K562 (cell line): Measurements from ENCODE around the gene CHD2. TPM values are rescaled to one million over a fixed set of nuclear protein-coding genes. Genes with fewer than 3 reads are reported as not detected.

Source experiments
- ATAC-seq: fragments of 200-7000 bp; cut with Tn5 transposase; 3 replicates; pipeline ENCODE4 v1.9.1; 2020; ENCODE audit warnings: moderate library complexity
- BruUV-seq: library from RNA; stranded (reverse); fragments of 400-500 nt; replicated peaks from 2 replicates; lab custom pipeline; 2021; lab: Mats Ljungman, UMichigan
- CTCF ChIA-PET: fragments of 300-600 bp; formaldehyde crosslinking; extraction: SDS; loops from one replicate; lab custom pipeline; 2021; ENCODE audit warnings: low intra/inter-chr PET ratio; lab: Yijun Ruan, JAX
- POLR2A ChIA-PET: fragments of 300-600, 350-650 bp; sonication (Branson Sonifier 250); formaldehyde crosslinking; extraction: SDS; loops from one replicate; lab custom pipeline; 2021; ENCODE audit warnings: antibody characterized with exemption, inconsistent platforms; lab: Yijun Ruan, JAX
- DNase-seq, 4 experiments: peaks; one replicate each; pipeline versions ENCODE4 v3.0.0 to v3.0.0-alpha.2; 2011 to 2018; ENCODE audit warnings: low spot score in 3 of 4, mixed read lengths in 3 of 4; ENCODE audit errors: extremely low read depth in 1 of 4
- FAIRE-seq: peaks from 2 replicates; lab custom pipeline; 2011; peaks lifted over from hg19 to GRCh38; lab: Jason Lieb, UNC
- H2AFZ ChIP-seq: 2 replicates; pipeline ENCODE4 v1.6.0; 2011; ENCODE audit warnings: low read depth, low read length, control low read depth, inconsistent platforms
- H3K27ac ChIP-seq: fragments of 200-600 bp; 3 replicates; pipeline ENCODE4 v1.8.0; 2011; ENCODE audit warnings: low read depth, mild to moderate bottlenecking, control low read depth, inconsistent platforms, low read length, moderate library complexity, mixed read lengths; ENCODE audit errors: extremely low read depth
- H3K27me3 ChIP-seq, 2 experiments: fragments of 300-600 bp in 1 of 2; 2 replicates in 1 of 2; 3 replicates in 1 of 2; pipeline versions ENCODE4 v1.6.0 to v1.8.0; 2011; ENCODE audit warnings: inconsistent platforms in 2 of 2, low read length in 2 of 2, mild to moderate bottlenecking in 1 of 2, mixed read lengths in 1 of 2, moderate library complexity in 1 of 2; ENCODE audit not compliant: control insufficient read depth in 2 of 2, insufficient read depth in 2 of 2
- H3K36me3 ChIP-seq: fragments of 300-600 bp; 3 replicates; pipeline ENCODE4 v1.8.0; 2011; ENCODE audit warnings: mild to moderate bottlenecking, low read length, inconsistent platforms; ENCODE audit not compliant: control insufficient read depth, insufficient read depth
- H3K4me1 ChIP-seq, 2 experiments: fragments of 200-600 bp in 1 of 2; replicated peaks in 1 of 2; 2 replicates in 1 of 2; 3 replicates in 1 of 2; pipeline versions ENCODE4 v1.5.1 to v1.8.0; 2011; ENCODE audit warnings: inconsistent platforms in 2 of 2, low read length in 2 of 2, mild to moderate bottlenecking in 1 of 2, mixed read lengths in 1 of 2, moderate library complexity in 1 of 2; ENCODE audit not compliant: control insufficient read depth in 2 of 2, insufficient read depth in 2 of 2
- H3K4me2 ChIP-seq: 2 replicates; pipeline ENCODE4 v1.6.1; 2011; ENCODE audit warnings: low read length, control low read depth, inconsistent platforms, mixed read lengths; ENCODE audit not compliant: insufficient read depth
- H3K4me3 ChIP-seq: fragments of 200-600 bp; sonication (generic), shearing (Covaris generic); 2 replicates; pipeline ENCODE4 v1.5.1; 2016; ENCODE audit warnings: control low read depth, inconsistent platforms
- H3K79me2 ChIP-seq: fragments of 200-600 bp; 3 replicates; pipeline ENCODE4 v1.8.0; 2011; ENCODE audit warnings: low read length, inconsistent platforms; ENCODE audit not compliant: control insufficient read depth, insufficient read depth
- H3K9ac ChIP-seq, 2 experiments: 2 replicates each; pipeline versions ENCODE4 v1.6.0 to v1.6.1; 2011; ENCODE audit warnings: low read depth in 2 of 2, low read length in 2 of 2, control low read depth in 1 of 2, inconsistent platforms in 1 of 2, mild to moderate bottlenecking in 1 of 2, mixed read lengths in 1 of 2; ENCODE audit not compliant: insufficient read depth in 1 of 2
- H3K9me1 ChIP-seq: one replicate; pipeline ENCODE4 v1.6.0; 2011; ENCODE audit warnings: inconsistent platforms, mild to moderate bottlenecking, low read length, moderate library complexity; ENCODE audit not compliant: control insufficient read depth, insufficient read depth
- H3K9me3 ChIP-seq: replicated peaks from 2 replicates; pipeline ENCODE4 v1.5.1; 2011; ENCODE audit warnings: low read depth, low read length, inconsistent platforms; ENCODE audit not compliant: control insufficient read depth, insufficient read depth
- H4K20me1 ChIP-seq: replicated peaks from 2 replicates; pipeline ENCODE4 v1.6.1; 2011; ENCODE audit warnings: low read length, inconsistent platforms, mixed read lengths; ENCODE audit not compliant: control insufficient read depth, insufficient read depth
- CHD4 ChIP-seq: fragments of 200-600 bp; sonication (generic); IDR thresholded peaks from 3 replicates; pipeline ENCODE4 v1.6.1; 2012; ENCODE audit warnings: low read depth, mild to moderate bottlenecking, mixed read lengths, low read length, inconsistent platforms; ENCODE audit not compliant: insufficient read depth, insufficient replicate concordance, poor library complexity, severe bottlenecking
- FOXA3 ChIP-seq, 2 experiments: fragments of 450-650 bp in 1 of 2; sonication (generic) in 1 of 2; formaldehyde crosslinking; IDR thresholded peaks in 1 of 2; conservative IDR thresholded peaks in 1 of 2; 2 replicates each; pipeline versions ENCODE4 v1.4.0 to v1.8.0; 2020 to 2022; ENCODE audit warnings: mild to moderate bottlenecking in 2 of 2, missing genetic modification reagents in 1 of 2
- HSF4 ChIP-seq: fragments of 250-450 bp; sonication (Bioruptor Pico); IDR thresholded peaks from 2 replicates; pipeline ENCODE4 v2.1.2; 2022; ENCODE audit warnings: mild to moderate bottlenecking, moderate library complexity, borderline replicate concordance
- OTX1 ChIP-seq: fragments of 450-650 bp; formaldehyde crosslinking; IDR thresholded peaks from 2 replicates; pipeline ENCODE4 v1.4.0; 2022; ENCODE audit warnings: mild to moderate bottlenecking
- POLR2AphosphoS5 ChIP-seq: IDR thresholded peaks from 2 replicates; pipeline ENCODE4 v1.6.1; 2011; ENCODE audit warnings: mild to moderate bottlenecking, low read depth, low read length, moderate library complexity; ENCODE audit not compliant: control insufficient read depth, insufficient read depth
- POU5F1 ChIP-seq: fragments of 150-350 bp; IDR thresholded peaks from 2 replicates; pipeline ENCODE4 v1.6.1; 2014; ENCODE audit warnings: borderline replicate concordance, low read length, low read depth, mild to moderate bottlenecking; ENCODE audit not compliant: partially characterized antibody
- PRMT5 ChIP-seq: sonication (generic); formaldehyde crosslinking; IDR thresholded peaks from 2 replicates; pipeline ENCODE4 v1.5.0; 2020; ENCODE audit warnings: missing genetic modification reagents
- SAFB2 ChIP-seq: fragments of 200-400 bp; formaldehyde crosslinking; IDR thresholded peaks from 2 replicates; pipeline ENCODE4 v1.6.1; 2018; ENCODE audit warnings: borderline replicate concordance, low read length, low read depth, moderate library complexity; ENCODE audit not compliant: severe bottlenecking
- TFAP4 ChIP-seq: sonication (generic); formaldehyde crosslinking; IDR thresholded peaks from 2 replicates; pipeline ENCODE4 v1.8.0; 2022; ENCODE audit warnings: missing genetic modification reagents, mild to moderate bottlenecking, moderate library complexity, borderline replicate concordance
- WHSC1 ChIP-seq: IDR thresholded peaks from one replicate; pipeline ENCODE4 v1.6.1; 2012; ENCODE audit warnings: low read length, control low read depth, inconsistent platforms
- ZNF316 ChIP-seq: fragments of 450-650 bp; IDR thresholded peaks from 2 replicates; pipeline ENCODE4 v1.6.1; 2016
- ZNF507 ChIP-seq: conservative IDR thresholded peaks from 2 replicates; pipeline ENCODE4 v1.6.1; 2017; ENCODE audit warnings: missing genetic modification characterization, missing compliant biosample characterization
- ZSCAN32 ChIP-seq: fragments of 450-650 bp; formaldehyde crosslinking; IDR thresholded peaks from 2 replicates; pipeline ENCODE4 v1.4.0; 2020; ENCODE audit warnings: mild to moderate bottlenecking, moderate library complexity
- WGBS: fragments of 100-300 bp; shearing (Covaris generic); methylation state at CpG from one replicate; pipeline ENCODE4 v1.1.6; 2016; ENCODE audit warnings: low coverage, mixed read lengths; ENCODE audit not compliant: insufficient coverage; ENCODE audit errors: missing lambda C conversion rate; 5-methylcytosine and 5-hydroxymethylcytosine counted together
- in situ Hi-C: fragments of 300-500 bp; cut with MboI; formaldehyde crosslinking; loops from 4 replicates; pipeline ENCODE4 v1.15.0; 2018; ENCODE audit warnings: inconsistent platforms, mixed read lengths
- intact Hi-C: fragments of 100-400 bp; cut with micrococcal nuclease; formaldehyde crosslinking; loops from 2 replicates; pipeline ENCODE4 v1.14.2; 2022
- polyA plus RNA-seq, 8 experiments: library from polyadenylated mRNA; depleted of rRNA in 4 of 8; stranded (reverse) in 5 of 8; unstranded in 3 of 8; fragments of >200 nt; fragmentation: Nextera tagmentation in 2 of 8; fragmentation: Illumina TruSeq in 1 of 8; extraction: Ambion mirVana in 2 of 8; extraction: Trizol in 1 of 8; gene quantifications; 2 replicates each; pipeline versions ENCODE4 v1.2.1 to v1.2.3, GENCODE V29; 2011 to 2014; ENCODE audit warnings: inconsistent platforms in 1 of 8, missing spikeins in 1 of 8
- total RNA-seq, 7 experiments: library from RNA; depleted of rRNA in 6 of 7; stranded (reverse); fragments of >200 nt in 6 of 7; fragmentation: Illumina TruSeq in 2 of 7; extraction: Trizol in 2 of 7; gene quantifications; 2 replicates each; pipeline versions ENCODE4 v1.2.1 to v1.2.3, GENCODE V29; 2011 to 2021; ENCODE audit warnings: low replicate concordance in 1 of 7
- TF ChIP-seq, protein P1 (sequence below): fragments of 250-450 bp; sonication (Bioruptor Pico); IDR thresholded peaks from 2 replicates; pipeline ENCODE4 v1.8.0; 2022; ENCODE audit warnings: moderate library complexity, mild to moderate bottlenecking, inconsistent platforms

CHD2 gene
- total and polyA plus RNA-seq, 9 of the 15 experiments (the other 6 are each of a cell fraction or from before 2014, with no cell fraction given), result 38.9 to 70.8 (median 56.2) TPM

DNA sequence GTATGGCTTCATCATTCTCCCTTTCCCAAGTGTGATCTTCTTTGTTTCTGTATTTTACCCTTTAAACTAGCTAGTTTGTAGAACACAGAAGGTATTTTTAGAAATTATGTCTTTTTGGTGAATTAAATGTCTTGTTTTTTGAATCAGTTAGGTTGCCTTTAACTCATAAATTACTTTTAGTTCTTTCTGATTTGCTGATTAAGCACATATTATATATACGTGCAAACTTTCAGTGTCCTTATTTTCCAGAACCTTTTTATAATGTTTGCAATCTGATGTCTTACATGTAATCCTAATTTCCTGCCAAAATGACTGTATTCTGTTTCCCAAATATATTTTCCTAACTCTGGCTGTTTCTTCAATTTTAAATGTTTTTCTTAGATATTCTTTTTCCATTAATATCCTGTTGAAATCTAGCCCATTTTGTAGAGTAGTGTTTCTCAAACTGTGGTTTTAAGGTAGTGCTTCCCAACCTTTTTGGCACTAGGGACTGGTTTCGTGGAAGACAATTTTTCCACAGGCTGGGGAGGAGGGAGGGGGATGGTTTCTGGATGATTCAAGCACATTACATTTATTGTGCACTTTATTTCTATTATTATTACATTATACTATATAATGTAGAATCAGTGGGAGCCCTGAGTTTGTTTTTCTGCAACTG is 51.8 kb downstream of the CHD2 start (continued):
- TF ChIP-seq FOXA3 (CRISPR knock-in tag; conservative IDR thresholded peaks at IDR 0.05 in 1 of 2, IDR thresholded peaks at IDR 0.05 in 1 of 2) (no peak), SAFB2 (no peak), HSF4 (CRISPR knock-in tag) (no peak), ZNF316 (peak; percentile 96), TFAP4 (no peak), POU5F1 (no peak)
- TF ChIP-seq, protein P1, sequence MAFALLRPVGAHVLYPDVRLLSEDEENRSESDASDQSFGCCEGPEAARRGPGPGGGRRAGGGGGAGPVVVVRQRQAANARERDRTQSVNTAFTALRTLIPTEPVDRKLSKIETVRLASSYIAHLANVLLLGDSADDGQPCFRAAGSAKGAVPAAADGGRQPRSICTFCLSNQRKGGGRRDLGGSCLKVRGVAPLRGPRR, result no peak

- Histone ChIP-seq H3K4me1 (no peaks in the 10 kb centered on the region), H3K4me3 (no peak overlapping the region), H3K9me1 (no peaks in the 10 kb centered on the region), H3K9me3 (peaks cover 16% of the 10 kb centered on the region), H3K27ac (no peak overlapping the region), H3K27me3 (no peaks in the 10 kb centered on the region), H3K36me3 (peaks cover 94% of the 10 kb centered on the region), H4K20me1 (no peaks in the 10 kb centered on the region), H3K79me2 (no peaks in the 10 kb centered on the region; the same call in 2 of the 3 replicates), H2AFZ (no peak overlapping the region), H3K4me2 (no peak overlapping the region), H3K9ac (no peak overlapping the region)
- ChIA-PET CTCF (no interaction called here), POLR2A (interaction anchor here (0.6 to 1.2 kb wide), 2 partner anchors 138 to 148 kb away, joined by 3 read pairs; no protein-coding TSS in a partner anchor)
- WGBS, result 97% methylated on average over 7 of the region's 7 CpGs
- in situ Hi-C loops, result no loop called here
- BruUV-seq, result no TSS peak
- FAIRE-seq, result no peak
- TF ChIP-seq ZSCAN32 (CRISPR knock-in tag) (no peak), POLR2AphosphoS5 (peak; percentile 9; the same call in 1 of the 2 replicates), OTX1 (CRISPR knock-in tag) (no peak), WHSC1 (no peak), ZNF507 (tag) (no peak), PRMT5 (CRISPR knock-in tag) (no peak), CHD4 (no peak)
- intact Hi-C loops, result no loop called here
- peak; percentile 12; the same call in 1 of the 3 replicates for ATAC-seq
- no peak for DNase-seq
Observed at GRCh38 chr15:92952458-92952850, 52.3 kb downstream of the CHD2 start.
